Measurements from ENCODE around the gene TRPM3. TPM values are rescaled to one million over a fixed set of nuclear protein-coding genes. Genes with fewer than 3 reads are reported as not detected.

TRPM3 gene
- total RNA-seq, 1 donor from 2014 or later = 0.35 TPM

DNA sequence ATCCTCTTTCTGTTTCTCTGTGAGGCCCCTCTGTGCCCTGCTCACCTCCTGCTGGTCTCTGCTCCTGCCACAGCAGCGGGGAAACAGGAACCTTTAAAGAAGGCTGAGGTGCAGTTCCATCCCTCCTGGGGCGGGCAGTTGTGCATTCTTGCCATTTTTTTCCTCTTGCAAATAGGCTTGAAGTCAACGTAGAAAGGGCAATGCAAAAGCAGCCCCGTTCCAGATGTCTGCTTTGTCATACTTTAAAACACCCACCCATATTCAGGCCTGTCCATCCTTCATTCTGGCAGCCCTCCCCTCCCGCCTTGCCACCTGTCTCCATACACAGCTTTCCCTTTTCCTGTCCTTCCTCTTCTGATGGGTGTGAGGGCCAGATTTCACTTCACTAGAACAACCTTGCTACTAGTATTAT lies 641.5 kb downstream of the TRPM3 start:
- peak overlapping the region; percentile 97 for H3K27ac ChIP-seq
- H3K27me3 ChIP-seq = no peaks in the 10 kb centered on the region
- peak; percentile 13 for ATAC-seq
- H3K4me3 ChIP-seq = peak overlapping the region; percentile 32
- no peak for DNase-seq
- peaks cover 78% of the 10 kb centered on the region for H3K4me1 ChIP-seq
- TF ChIP-seq, protein P1, sequence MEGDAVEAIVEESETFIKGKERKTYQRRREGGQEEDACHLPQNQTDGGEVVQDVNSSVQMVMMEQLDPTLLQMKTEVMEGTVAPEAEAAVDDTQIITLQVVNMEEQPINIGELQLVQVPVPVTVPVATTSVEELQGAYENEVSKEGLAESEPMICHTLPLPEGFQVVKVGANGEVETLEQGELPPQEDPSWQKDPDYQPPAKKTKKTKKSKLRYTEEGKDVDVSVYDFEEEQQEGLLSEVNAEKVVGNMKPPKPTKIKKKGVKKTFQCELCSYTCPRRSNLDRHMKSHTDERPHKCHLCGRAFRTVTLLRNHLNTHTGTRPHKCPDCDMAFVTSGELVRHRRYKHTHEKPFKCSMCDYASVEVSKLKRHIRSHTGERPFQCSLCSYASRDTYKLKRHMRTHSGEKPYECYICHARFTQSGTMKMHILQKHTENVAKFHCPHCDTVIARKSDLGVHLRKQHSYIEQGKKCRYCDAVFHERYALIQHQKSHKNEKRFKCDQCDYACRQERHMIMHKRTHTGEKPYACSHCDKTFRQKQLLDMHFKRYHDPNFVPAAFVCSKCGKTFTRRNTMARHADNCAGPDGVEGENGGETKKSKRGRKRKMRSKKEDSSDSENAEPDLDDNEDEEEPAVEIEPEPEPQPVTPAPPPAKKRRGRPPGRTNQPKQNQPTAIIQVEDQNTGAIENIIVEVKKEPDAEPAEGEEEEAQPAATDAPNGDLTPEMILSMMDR (IDR thresholded peaks at IDR 0.05) = no peak
- intact Hi-C loops (cut with DNase I) = loop anchor here (5.0 to 10.0 kb wide), 2 partner anchors 58 to 125 kb away; no protein-coding TSS in a partner anchor
- H3K9me3 ChIP-seq = no peaks in the 10 kb centered on the region
- no peaks in the 10 kb centered on the region for H3K36me3 ChIP-seq

Small RNA genes within 50 kb of the gene (microRNA-seq; reads per million reads assigned to microRNA genes)
- 22.6 reads per million, percentile 47 among the genes with 10 or more reads in this experiment for gene MIR204 (ENCODE audit: borderline microRNAs expressed)

Measured in upper lobe of right lung (tissue), 1 donor.